H9 (cell line): ENCODE measurements around the gene EHD1. TPM values are rescaled to one million over a fixed set of nuclear protein-coding genes. Genes with fewer than 3 reads are reported as not detected.

Experiments
- DNase-seq: peaks from one replicate; pipeline ENCODE4 v3.0.0-alpha.2; 2017
- H2AFZ ChIP-seq: one replicate; pipeline ENCODE4 v1.6.1; 2013; ENCODE audit warnings: mild to moderate bottlenecking, low read length, control low read depth, moderate library complexity
- H2AK5ac ChIP-seq: 2 replicates; pipeline ENCODE4 v1.6.1; 2013; ENCODE audit warnings: low read length, control low read depth, mixed read lengths; ENCODE audit not compliant: insufficient read length
- H2BK120ac ChIP-seq: one replicate; pipeline ENCODE4 v1.6.1; 2013; ENCODE audit warnings: low read depth, mild to moderate bottlenecking, low read length, control low read depth, inconsistent platforms; ENCODE audit not compliant: poor library complexity, severe bottlenecking
- H2BK12ac ChIP-seq: 2 replicates; pipeline ENCODE4 v1.6.1; 2013; ENCODE audit warnings: low read length, control low read depth, mixed read lengths, low read depth; ENCODE audit not compliant: insufficient read length
- H2BK15ac ChIP-seq: 2 replicates; pipeline ENCODE4 v1.6.1; 2013; ENCODE audit warnings: low read depth, low read length, control low read depth
- H2BK20ac ChIP-seq: one replicate; pipeline ENCODE4 v1.6.1; 2013; ENCODE audit warnings: low read depth, mild to moderate bottlenecking, low read length, control low read depth, inconsistent platforms; ENCODE audit not compliant: poor library complexity, severe bottlenecking
- H2BK5ac ChIP-seq: 2 replicates; pipeline ENCODE4 v1.6.1; 2013; ENCODE audit warnings: low read length, control low read depth, mixed read lengths; ENCODE audit not compliant: insufficient read length
- H3K14ac ChIP-seq: 2 replicates; pipeline ENCODE4 v1.6.1; 2013; ENCODE audit warnings: low read length, control low read depth; ENCODE audit not compliant: insufficient read depth
- H3K18ac ChIP-seq: 2 replicates; pipeline ENCODE4 v1.6.1; 2013; ENCODE audit warnings: low read depth, mild to moderate bottlenecking, mixed read lengths, low read length, control low read depth; ENCODE audit not compliant: insufficient read length
- H3K23ac ChIP-seq: 2 replicates; pipeline ENCODE4 v1.6.1; 2013; ENCODE audit warnings: low read length, control low read depth, mixed read lengths, low read depth; ENCODE audit not compliant: insufficient read length
- H3K23me2 ChIP-seq: 2 replicates; pipeline ENCODE4 v1.6.1; 2013; ENCODE audit warnings: low read depth, mild to moderate bottlenecking, mixed read lengths, low read length, control low read depth; ENCODE audit not compliant: insufficient read length, poor library complexity, severe bottlenecking
- H3K27ac ChIP-seq: 2 replicates; pipeline ENCODE4 v1.5.1; 2013; ENCODE audit warnings: low read length, control low read depth, mixed read lengths, low read depth; ENCODE audit not compliant: insufficient read length
- H3K27me3 ChIP-seq: 2 replicates; pipeline ENCODE4 v1.6.1; 2013; ENCODE audit warnings: low read length, control low read depth, inconsistent platforms; ENCODE audit not compliant: insufficient read depth
- H3K4ac ChIP-seq: 2 replicates; pipeline ENCODE4 v1.6.1; 2013; ENCODE audit warnings: low read depth, mild to moderate bottlenecking, control low read depth, inconsistent platforms, low read length, moderate library complexity
- H3K4me1 ChIP-seq: 2 replicates; pipeline ENCODE4 v1.6.1; 2013; ENCODE audit warnings: low read length, control low read depth, inconsistent platforms; ENCODE audit not compliant: insufficient read depth
- H3K4me2 ChIP-seq: 2 replicates; pipeline ENCODE4 v1.6.1; 2013; ENCODE audit warnings: low read length, control low read depth, mixed read lengths; ENCODE audit not compliant: insufficient read length, insufficient read depth
- H3K56ac ChIP-seq: 2 replicates; pipeline ENCODE4 v1.6.1; 2013; ENCODE audit warnings: low read depth, mild to moderate bottlenecking, mixed read lengths, low read length, control low read depth; ENCODE audit not compliant: insufficient read length
- H3K79me1 ChIP-seq: 2 replicates; pipeline ENCODE4 v1.6.1; 2013; ENCODE audit warnings: low read depth, mild to moderate bottlenecking, moderate library complexity, low read length, control low read depth, inconsistent platforms; ENCODE audit not compliant: insufficient read depth, poor library complexity, severe bottlenecking
- H3K79me2 ChIP-seq: 2 replicates; pipeline ENCODE4 v1.6.1; 2013; ENCODE audit warnings: low read length, control low read depth, inconsistent platforms; ENCODE audit not compliant: insufficient read depth
- H3K9ac ChIP-seq: 2 replicates; pipeline ENCODE4 v1.6.1; 2013; ENCODE audit warnings: low read length, control low read depth, mixed read lengths; ENCODE audit not compliant: insufficient read length; ENCODE audit errors: extremely low read depth
- H3K9me3 ChIP-seq: one replicate; pipeline ENCODE4 v1.6.1; 2013; ENCODE audit warnings: low read depth, low read length, inconsistent platforms; ENCODE audit not compliant: control insufficient read depth
- H3T11ph ChIP-seq: one replicate; pipeline ENCODE4 v1.6.1; 2013; ENCODE audit warnings: mild to moderate bottlenecking, low read length, control low read depth, inconsistent platforms
- H4K20me1 ChIP-seq: one replicate; pipeline ENCODE4 v1.6.1; 2013; ENCODE audit not compliant: control insufficient read depth, insufficient read length, insufficient read depth
- H4K5ac ChIP-seq: 2 replicates; pipeline ENCODE4 v1.6.1; 2013; ENCODE audit warnings: low read depth, mild to moderate bottlenecking, mixed read lengths, low read length, control low read depth; ENCODE audit not compliant: insufficient read length
- H4K8ac ChIP-seq: replicated peaks from 2 replicates; pipeline ENCODE4 v1.6.1; 2013; ENCODE audit warnings: low read length, control low read depth, mixed read lengths, low read depth; ENCODE audit not compliant: insufficient read length
- H4K91ac ChIP-seq: 2 replicates; pipeline ENCODE4 v1.6.1; 2013; ENCODE audit warnings: low read depth, mild to moderate bottlenecking, moderate library complexity, mixed read lengths, low read length, control low read depth; ENCODE audit not compliant: insufficient read length
- H3K27ac Mint-ChIP-seq, 3 experiments: 2 replicates in 2 of 3; 3 replicates in 1 of 3; pipeline ENCODE4 v1.8.0; 2020 to 2021; ENCODE audit warnings: mixed read lengths in 3 of 3, mild to moderate bottlenecking in 1 of 3, moderate library complexity in 1 of 3
- H3K27me3 Mint-ChIP-seq: 2 replicates; pipeline ENCODE4 v1.8.0; 2021; ENCODE audit warnings: low read depth, mild to moderate bottlenecking, moderate library complexity, mixed read lengths
- H3K36me3 Mint-ChIP-seq, 3 experiments: 2 replicates in 2 of 3; 3 replicates in 1 of 3; pipeline ENCODE4 v1.8.0; 2020 to 2021; ENCODE audit warnings: low read depth in 3 of 3, mixed read lengths in 3 of 3; ENCODE audit not compliant: insufficient read depth in 1 of 3
- H3K4me1 Mint-ChIP-seq, 2 experiments: 2 replicates each; pipeline ENCODE4 v1.8.0; 2020; ENCODE audit warnings: mixed read lengths in 2 of 2
- H3K4me3 Mint-ChIP-seq, 2 experiments: 2 replicates in 1 of 2; 3 replicates in 1 of 2; pipeline ENCODE4 v1.8.0; 2020 to 2021; ENCODE audit warnings: mild to moderate bottlenecking in 2 of 2, mixed read lengths in 2 of 2, moderate library complexity in 1 of 2
- H3K9me3 Mint-ChIP-seq, 2 experiments: 2 replicates in 1 of 2; 3 replicates in 1 of 2; pipeline ENCODE4 v1.8.0; 2020; ENCODE audit warnings: mild to moderate bottlenecking in 2 of 2, mixed read lengths in 2 of 2, moderate library complexity in 1 of 2
- WGBS: extraction: QIAGEN DNeasy Blood & Tissue Kit; methylation state at CpG from one replicate; pipeline ENCODE4 v1.1.7; 2013; ENCODE audit warnings: missing lambda C conversion rate, low lambda C conversion rate, mixed read lengths; ENCODE audit not compliant: insufficient read length; ENCODE audit errors: extremely low coverage; 5-methylcytosine and 5-hydroxymethylcytosine counted together
- total RNA-seq: library from RNA; stranded (reverse); gene quantifications from 2 replicates; pipeline ENCODE4 v1.2.1, GENCODE V29; 2021
- TF ChIP-seq, protein P1 (sequence below): fragments of 200-600 bp; sonication (generic); conservative IDR thresholded peaks from 3 replicates; pipeline ENCODE4 v1.8.0; 2021; ENCODE audit warnings: antibody characterized with exemption, mild to moderate bottlenecking

Gene EHD1
- total RNA-seq, 1 experiment from 2014 or later = 31.0 TPM

- H3K56ac ChIP-seq = no peak overlapping the region
- no peak for DNase-seq
- no peak overlapping the region for H2AFZ ChIP-seq
- no peak overlapping the region for H3K4ac ChIP-seq
- peaks cover 8 to 35% (median 24%) of the 10 kb centered on the region in 3 experiments; a peak in 6 of 7 replicates for H3K36me3 Mint-ChIP-seq
- no peak overlapping the region for H2BK12ac ChIP-seq
- no peak overlapping the region for H4K8ac ChIP-seq
- WGBS = no CpG with 5 or more reads among the region's 18 CpGs
- H2BK5ac ChIP-seq = no peak overlapping the region
- H3K27me3 ChIP-seq = no peaks in the 10 kb centered on the region
- H4K20me1 ChIP-seq = no peaks in the 10 kb centered on the region
- H3K14ac ChIP-seq = no peak overlapping the region
- no peak overlapping the region for H3T11ph ChIP-seq
- TF ChIP-seq, protein P1, sequence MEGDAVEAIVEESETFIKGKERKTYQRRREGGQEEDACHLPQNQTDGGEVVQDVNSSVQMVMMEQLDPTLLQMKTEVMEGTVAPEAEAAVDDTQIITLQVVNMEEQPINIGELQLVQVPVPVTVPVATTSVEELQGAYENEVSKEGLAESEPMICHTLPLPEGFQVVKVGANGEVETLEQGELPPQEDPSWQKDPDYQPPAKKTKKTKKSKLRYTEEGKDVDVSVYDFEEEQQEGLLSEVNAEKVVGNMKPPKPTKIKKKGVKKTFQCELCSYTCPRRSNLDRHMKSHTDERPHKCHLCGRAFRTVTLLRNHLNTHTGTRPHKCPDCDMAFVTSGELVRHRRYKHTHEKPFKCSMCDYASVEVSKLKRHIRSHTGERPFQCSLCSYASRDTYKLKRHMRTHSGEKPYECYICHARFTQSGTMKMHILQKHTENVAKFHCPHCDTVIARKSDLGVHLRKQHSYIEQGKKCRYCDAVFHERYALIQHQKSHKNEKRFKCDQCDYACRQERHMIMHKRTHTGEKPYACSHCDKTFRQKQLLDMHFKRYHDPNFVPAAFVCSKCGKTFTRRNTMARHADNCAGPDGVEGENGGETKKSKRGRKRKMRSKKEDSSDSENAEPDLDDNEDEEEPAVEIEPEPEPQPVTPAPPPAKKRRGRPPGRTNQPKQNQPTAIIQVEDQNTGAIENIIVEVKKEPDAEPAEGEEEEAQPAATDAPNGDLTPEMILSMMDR = no peak
- H3K4me1 Mint-ChIP-seq = peaks cover 18 to 21% of the 10 kb centered on the region in 2 experiments
- no peaks in the 10 kb centered on the region for H3K9me3 Mint-ChIP-seq
- peaks cover 10% of the 10 kb centered on the region for H3K23me2 ChIP-seq
- H3K4me3 Mint-ChIP-seq = no peak overlapping the region
- H2AK5ac ChIP-seq = no peak overlapping the region
- H3K27ac ChIP-seq = no peak overlapping the region
- H2BK120ac ChIP-seq = no peak overlapping the region
- no peaks in the 10 kb centered on the region for H3K79me1 ChIP-seq
- H3K27ac Mint-ChIP-seq = no peak overlapping the region
- H4K5ac ChIP-seq = no peak overlapping the region
- H3K18ac ChIP-seq = no peak overlapping the region
- no peaks in the 10 kb centered on the region for H3K4me1 ChIP-seq
- no peaks in the 10 kb centered on the region for H3K9me3 ChIP-seq
- H3K9ac ChIP-seq = no peak overlapping the region
- no peak overlapping the region for H2BK20ac ChIP-seq
- no peak overlapping the region for H2BK15ac ChIP-seq
- H3K4me2 ChIP-seq = no peak overlapping the region
- H3K23ac ChIP-seq = no peak overlapping the region
- no peak overlapping the region for H4K91ac ChIP-seq
- H3K27me3 Mint-ChIP-seq = no peaks in the 10 kb centered on the region
- no peaks in the 10 kb centered on the region for H3K79me2 ChIP-seq
These were observed 34.8 kb upstream of the EHD1 start for GRCh38 chr11:64913171-64913727.
